HG03039 (cell line): Measurements from ENCODE around the gene MRPS35.

Source experiments
- ATAC-seq: cut with Tn5 transposase; IDR thresholded peaks from one replicate; pipeline ENCODE4 v1.9.1; 2021; ENCODE audit warnings: mild to moderate bottlenecking, moderate library complexity; ENCODE audit not compliant: unreplicated experiment

Gene MRPS35

DNA sequence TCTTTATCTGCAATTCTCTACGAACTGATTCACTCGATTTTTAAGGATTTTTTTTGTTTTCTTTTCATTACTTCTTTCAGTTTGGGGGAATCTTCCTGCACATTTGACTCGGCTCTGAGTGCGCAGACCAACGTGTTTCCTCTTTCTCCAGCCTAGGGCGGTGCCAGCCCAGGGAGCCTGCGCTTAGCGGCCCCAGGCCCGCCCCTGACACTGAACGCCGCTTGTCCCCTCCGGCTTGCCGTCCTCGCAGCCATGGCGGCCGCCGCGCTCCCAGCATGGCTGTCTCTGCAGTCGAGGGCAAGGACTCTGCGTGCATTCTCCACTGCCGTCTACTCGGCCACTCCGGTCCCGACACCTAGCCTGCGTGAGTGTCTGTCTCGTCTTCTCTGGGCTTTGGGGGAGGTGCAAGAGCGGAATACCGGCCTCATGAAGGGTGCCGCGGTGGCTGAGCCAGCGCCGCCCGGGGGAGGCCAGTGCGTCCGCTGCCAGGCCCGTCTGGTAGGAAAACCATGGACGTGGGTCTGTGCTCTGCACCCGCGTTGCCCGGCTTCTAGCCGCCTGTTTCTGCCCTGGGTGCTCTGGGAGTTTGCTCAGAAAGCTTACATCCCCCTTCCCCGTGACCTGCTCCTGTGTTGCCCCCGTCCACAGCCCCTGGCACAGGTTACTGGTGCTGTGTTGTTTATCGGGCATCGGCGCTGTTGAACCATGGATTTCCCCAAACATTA, at the start of gene MRPS35:
Gene MRPS35, plus strand, starts transcription at position 241 of the 725 bp plus-strand sequence. Its CDS starts 12 bp downstream, at position 253.
- ATAC-seq, result peak; percentile 95

DNA sequence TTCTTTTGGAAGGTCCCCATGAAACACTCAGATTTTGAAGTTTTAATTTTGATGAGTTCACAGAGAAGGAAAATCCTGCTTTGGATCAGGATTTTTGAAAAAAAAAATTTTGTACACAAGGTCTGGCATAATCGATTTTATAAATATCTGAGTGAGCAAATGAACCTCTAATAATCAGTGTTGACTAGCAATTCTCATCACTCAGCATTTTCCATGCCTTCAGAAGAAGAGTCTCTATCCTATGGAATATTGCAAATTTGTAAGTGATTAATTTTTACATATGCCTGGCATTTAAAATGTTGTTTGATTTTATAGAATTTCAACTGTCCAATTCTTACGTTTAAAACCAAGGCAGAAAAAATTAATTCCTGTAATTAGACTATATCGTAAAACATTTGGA, 44.9 kb upstream of the MRPS35 start:
- ATAC-seq, result no peak

DNA sequence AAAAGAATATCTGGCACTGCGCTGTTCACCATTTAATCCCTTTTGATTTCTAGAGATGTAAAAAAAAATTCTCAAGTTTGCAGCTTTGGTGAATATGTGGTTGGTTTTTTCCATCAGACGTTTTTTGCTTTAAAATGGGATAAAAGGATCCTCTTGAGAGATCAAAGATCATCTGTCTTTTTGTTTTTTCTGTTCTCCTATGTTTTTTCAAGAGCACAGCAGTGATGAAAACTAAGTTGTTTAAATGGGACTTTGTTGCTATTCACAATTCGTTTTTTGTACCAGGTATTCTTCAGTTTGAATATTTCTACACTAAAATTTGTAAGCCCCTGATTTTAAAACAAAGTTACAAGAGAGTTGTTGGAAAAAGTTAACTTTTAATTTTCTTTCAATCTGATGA, 44.1 kb upstream of the MRPS35 start:
- ATAC-seq, result no peak

DNA sequence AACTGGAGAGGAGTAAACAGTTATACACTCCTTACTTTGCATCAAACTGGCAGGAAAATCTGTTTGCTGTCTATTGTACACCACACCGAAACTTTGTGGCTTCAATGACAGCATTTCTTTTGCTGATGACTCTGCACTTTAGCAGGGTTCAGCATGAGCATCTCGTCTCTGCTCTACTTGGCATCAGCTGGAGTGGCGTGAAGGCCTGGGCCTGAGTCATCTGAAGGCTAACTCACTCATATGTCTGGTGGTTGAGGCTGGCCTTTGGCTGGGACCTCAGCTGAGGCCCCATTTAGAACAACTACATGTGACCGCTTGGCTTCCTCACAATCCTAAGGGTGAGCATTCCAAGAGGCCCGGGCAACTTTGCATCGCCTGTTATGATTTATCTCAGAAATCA, 43.1 kb upstream of the MRPS35 start:
- ATAC-seq, result no peak

GRCh38 chr12:27672051-27672450, 38.6 kb upstream of the MRPS35 start:
- no peak for ATAC-seq

- no peak for ATAC-seq
These were observed 38.0 kb upstream of the MRPS35 start for GRCh38 chr12:27672643-27673042.

DNA sequence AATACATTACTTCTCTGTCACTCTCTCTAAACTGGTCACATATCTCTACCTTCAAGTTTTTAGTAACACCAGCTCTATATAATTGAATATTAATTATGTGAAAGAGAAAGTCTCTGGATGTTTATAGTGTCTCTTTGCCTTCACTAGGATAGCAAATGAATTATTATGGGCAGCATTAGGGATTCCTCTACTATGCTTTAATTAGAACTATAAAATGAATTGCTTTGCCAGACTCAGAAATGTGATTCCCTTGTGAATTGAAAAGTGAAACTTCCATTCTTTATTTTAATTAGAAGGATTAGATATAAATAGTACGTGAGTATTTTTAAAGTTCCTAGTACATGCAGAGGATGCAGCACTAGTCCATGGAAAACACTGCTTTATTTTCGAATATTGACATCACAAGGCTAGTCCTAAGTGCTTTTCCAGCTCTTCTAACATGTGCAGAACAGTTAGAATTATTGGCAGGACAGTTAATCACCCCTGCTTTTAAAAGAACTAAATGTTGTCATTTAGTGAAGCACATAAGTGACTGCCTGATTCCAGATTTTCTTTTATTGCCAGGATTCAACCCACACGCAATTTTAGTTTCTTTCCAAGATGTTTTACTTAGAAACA, 37.4 kb upstream of the MRPS35 start:
- no peak for ATAC-seq

DNA sequence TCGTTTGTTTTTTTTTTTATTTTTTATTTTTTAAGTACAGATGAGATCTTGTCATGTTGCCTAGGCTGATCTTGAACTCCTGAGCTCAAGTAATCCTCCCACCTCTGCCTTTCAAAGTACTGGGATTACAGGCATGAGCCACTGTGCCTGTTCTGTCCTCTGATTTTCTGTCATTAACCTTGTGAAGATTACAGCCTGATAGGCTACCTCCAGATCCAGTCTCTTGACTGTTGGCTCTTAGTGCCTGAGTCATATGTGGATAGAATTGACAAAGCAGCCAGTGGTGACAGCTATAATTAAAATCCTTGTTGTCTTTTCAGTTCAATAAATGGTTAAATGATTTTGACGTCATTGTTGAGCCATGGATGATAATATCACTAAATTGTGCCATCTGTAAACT, 35.6 kb upstream of the MRPS35 start:
- no peak for ATAC-seq

GRCh38 chr12:27680619-27681018, 30.0 kb upstream of the MRPS35 start:
- no peak for ATAC-seq

GRCh38 chr12:27682534-27682933, 28.1 kb upstream of the MRPS35 start:
- ATAC-seq, result no peak

DNA sequence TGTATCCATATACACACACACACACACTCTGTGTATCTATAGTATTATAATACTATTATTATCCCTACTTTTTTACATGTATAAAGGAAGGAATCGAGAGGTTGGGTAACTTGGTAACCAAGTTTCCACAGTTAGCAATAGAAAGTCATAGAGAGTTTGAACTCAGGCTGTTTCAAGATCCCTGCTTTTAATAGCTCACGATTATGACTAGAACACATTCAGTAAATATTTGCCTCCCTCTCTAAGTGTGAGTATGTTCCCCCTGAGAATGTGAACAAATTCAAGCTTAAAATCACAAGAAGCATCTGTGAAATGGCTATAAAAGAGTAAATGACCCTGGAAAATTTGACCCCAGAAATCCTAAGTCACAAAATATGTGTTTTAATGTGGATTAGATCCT, 25.4 kb upstream of the MRPS35 start:
- ATAC-seq, result no peak

DNA sequence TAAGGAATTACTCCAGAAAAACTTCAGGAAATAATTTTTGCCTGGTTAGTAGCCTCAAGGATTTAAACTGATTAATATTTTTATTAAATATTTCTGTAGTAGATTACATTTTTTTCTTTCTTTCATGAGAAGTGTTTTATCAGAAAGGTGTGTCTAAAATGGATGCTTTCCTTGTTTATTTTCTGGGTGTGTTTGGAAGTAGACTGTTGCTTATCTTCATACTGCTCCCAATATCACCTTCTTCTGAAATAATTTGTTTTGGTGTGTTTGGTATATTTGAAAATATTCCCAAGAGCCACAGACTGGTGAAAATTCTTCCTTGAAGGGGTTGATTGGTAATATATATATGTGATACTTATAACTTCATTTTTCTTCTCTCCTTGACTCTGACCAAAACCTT, 24.5 kb upstream of the MRPS35 start:
- ATAC-seq, result no peak

DNA sequence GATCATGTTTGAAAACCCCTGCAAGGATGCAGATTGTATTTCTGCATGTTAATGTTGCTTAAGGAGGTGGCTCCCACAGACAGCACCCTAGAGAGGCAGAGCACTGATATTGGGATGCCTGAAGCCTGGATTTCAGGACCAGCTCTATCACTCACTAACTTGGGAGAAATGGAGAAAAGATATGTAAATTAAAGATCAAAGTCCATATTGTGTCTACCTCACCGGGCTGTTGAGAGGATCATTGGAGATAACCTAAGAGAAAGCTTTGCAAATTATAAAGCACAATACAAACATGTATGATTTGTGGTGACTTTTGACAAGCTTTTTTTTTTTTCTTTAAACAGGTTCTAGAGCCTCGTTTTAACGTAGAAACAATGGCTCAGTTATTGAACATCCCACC, 22.0 kb upstream of the MRPS35 start:
- ATAC-seq, result no peak

GRCh38 chr12:27689558-27690180, 21.0 kb upstream of the MRPS35 start:
- ATAC-seq, result no peak

DNA sequence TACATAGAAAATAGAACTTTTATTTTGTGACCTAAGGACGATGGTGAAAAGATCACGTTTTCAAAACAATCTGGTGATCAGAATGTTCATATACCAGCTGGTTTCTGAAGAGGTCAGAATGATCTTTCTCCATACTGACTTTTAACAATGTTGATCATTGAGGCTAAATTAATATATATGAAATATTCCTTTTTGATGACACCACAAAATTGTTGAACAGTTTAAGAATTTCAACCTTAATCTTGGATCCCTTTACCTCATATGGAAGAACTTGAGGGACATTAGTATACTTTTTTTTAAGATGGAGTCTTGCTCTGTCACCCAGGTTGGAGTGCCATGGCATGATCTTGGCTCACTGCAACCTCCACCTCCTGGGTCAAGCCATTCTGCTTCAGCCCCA, 17.2 kb upstream of the MRPS35 start:
- ATAC-seq, result no peak

- no peak for ATAC-seq
These were observed 14.9 kb upstream of the MRPS35 start for GRCh38 chr12:27695556-27696292.

GRCh38 chr12:27696293-27696652, 14.4 kb upstream of the MRPS35 start, which contains the start of gene REP15:
Gene REP15, plus strand, starts transcription at chr12:27696447. Its CDS starts 116 bp downstream, at chr12:27696563.
- ATAC-seq, result no peak

- no peak for ATAC-seq
These were observed 13.6 kb upstream of the MRPS35 start for GRCh38 chr12:27696864-27697564.

DNA sequence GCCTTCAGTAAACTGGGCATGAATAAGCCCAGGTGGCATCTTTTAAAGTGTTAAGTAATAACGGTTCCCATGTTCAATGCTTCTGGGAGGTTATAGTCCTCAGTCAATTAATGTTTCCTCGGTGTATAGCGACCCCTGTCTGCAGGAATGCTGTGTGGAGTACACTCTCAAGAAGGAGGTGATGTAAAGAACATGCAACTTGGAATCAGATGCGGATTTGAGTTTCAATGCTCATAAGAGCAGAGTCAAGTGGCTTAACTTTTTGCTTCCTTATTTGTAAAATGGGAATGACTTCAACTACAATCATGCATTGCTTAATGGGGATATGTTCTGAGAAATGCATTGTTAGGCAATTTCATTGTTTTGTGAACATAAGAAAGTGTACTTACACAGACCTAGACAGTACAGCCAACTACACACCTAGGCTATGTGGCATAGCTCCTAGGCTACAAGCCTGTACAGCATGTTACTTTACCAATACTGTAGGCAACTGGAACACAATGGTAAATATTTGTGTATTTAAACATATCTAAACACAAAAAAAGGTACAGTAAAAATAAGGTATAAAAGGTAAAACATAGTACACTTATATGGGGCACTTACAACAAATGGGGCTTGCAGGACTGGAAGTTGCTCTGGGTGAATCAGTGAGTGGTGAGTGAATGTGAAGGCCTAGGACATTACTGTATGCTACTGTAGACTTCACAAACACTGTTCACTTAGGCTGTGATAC, 6.7 kb upstream of the MRPS35 start:
- peak; percentile 85 for ATAC-seq

DNA sequence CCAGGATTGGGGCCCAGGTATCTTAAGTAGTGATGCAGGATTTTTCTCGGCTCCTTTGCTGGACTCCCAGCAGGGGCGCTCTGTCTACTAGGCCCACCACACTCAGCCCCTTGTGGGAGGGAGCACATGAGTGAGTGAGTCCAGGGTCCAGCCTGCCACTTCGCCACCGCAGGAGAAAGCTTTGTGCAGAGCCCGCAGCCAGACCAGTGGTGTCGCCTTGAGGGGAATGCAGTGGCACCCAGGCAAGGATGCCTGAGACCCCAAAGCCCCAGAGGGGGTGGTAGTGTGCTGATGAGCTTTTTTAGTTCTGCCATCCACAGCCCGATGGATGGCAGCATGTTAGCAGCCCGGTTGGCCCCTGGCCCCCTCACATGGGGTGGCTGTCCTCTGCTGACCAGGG, 5.4 kb upstream of the MRPS35 start:
- ATAC-seq, result no peak
